Gastroesophageal sphincter (tissue), 4 donors: ENCODE measurements around the gene TXNL4A. TPM values are rescaled to one million over a fixed set of nuclear protein-coding genes. Genes with fewer than 3 reads are reported as not detected.
"Not testable (repeated sequence)": the region's sequence is repeated elsewhere in the genome, so short reads cannot be mapped to it uniquely, and the experiment has no call there.

Experiments
- ATAC-seq: fragments of 150-250 bp; one replicate; pipeline ENCODE4 v1.9.1; 2016; ENCODE audit warnings: mild to moderate bottlenecking, moderate library complexity
- H3K27ac ChIP-seq, 4 donors: fragments of 200-600 bp; sonication (generic) in 3 of 4; 1 replicate in 3 of 4; 2 replicates in 1 of 4; pipeline ENCODE4 v1.5.1; 2016 to 2019
- H3K27me3 ChIP-seq: fragments of 200-600 bp; sonication (generic); one replicate; pipeline ENCODE4 v1.5.1; 2019
- H3K36me3 ChIP-seq, 2 donors: fragments of 200-600 bp; sonication (generic); one replicate each; pipeline ENCODE4 v1.5.1; 2019; ENCODE audit warnings: control low read depth in 1 of 2
- H3K4me1 ChIP-seq, 3 donors: fragments of 200-600 bp; sonication (generic); 1 replicate in 2 of 3; 2 replicates in 1 of 3; pipeline ENCODE4 v1.5.1; 2016 to 2019; ENCODE audit warnings: control low read depth in 2 of 3
- H3K4me3 ChIP-seq, 2 donors: fragments of 200-600 bp; sonication (generic); one replicate each; pipeline ENCODE4 v1.5.1; 2019; ENCODE audit warnings: mild to moderate bottlenecking in 1 of 2, moderate library complexity in 1 of 2
- H3K9me3 ChIP-seq, 3 donors: fragments of 200-600 bp; sonication (generic); one replicate each; pipeline ENCODE4 v1.5.1; 2017 to 2019; ENCODE audit warnings: control low read depth in 2 of 3
- EP300 ChIP-seq: sonication (generic); formaldehyde crosslinking; IDR thresholded peaks from one replicate; pipeline ENCODE4 v1.6.1; 2017; ENCODE audit warnings: antibody characterized with exemption, mild to moderate bottlenecking
- POLR2A ChIP-seq, 2 donors: fragments of 450-650 bp; IDR thresholded peaks; one replicate each; pipeline ENCODE4 v1.6.1; 2017; ENCODE audit warnings: antibody characterized with exemption in 2 of 2, mild to moderate bottlenecking in 2 of 2, moderate library complexity in 1 of 2
- POLR2AphosphoS5 ChIP-seq: sonication (generic); formaldehyde crosslinking; IDR thresholded peaks from one replicate; pipeline ENCODE4 v1.6.1; 2017; ENCODE audit warnings: antibody characterized with exemption
- WGBS, 2 donors: methylation state at CpG; one replicate each; pipeline ENCODE4 v1.1.5; 2018; ENCODE audit warnings: low coverage in 1 of 2; 5-methylcytosine and 5-hydroxymethylcytosine counted together
- total RNA-seq, 4 donors: library from RNA; depleted of rRNA; stranded (reverse); fragments of >200 nt; gene quantifications; one replicate each; pipeline ENCODE4 v1.1.0, GENCODE V29; 2016
- TF ChIP-seq, protein P1 (sequence below), 4 experiments: fragments of 200-600 bp in 2 of 4; fragments of 450-650 bp in 2 of 4; sonication (generic) in 1 of 4; IDR thresholded peaks; one replicate each; pipeline ENCODE4 v1.5.1; 2017 to 2019; ENCODE audit warnings: antibody characterized with exemption in 4 of 4, mild to moderate bottlenecking in 2 of 4, moderate library complexity in 2 of 4

Gene TXNL4A
- total RNA-seq, 4 donors from 2014 or later, result 20.4 to 55.3 (median 39.6) TPM

DNA sequence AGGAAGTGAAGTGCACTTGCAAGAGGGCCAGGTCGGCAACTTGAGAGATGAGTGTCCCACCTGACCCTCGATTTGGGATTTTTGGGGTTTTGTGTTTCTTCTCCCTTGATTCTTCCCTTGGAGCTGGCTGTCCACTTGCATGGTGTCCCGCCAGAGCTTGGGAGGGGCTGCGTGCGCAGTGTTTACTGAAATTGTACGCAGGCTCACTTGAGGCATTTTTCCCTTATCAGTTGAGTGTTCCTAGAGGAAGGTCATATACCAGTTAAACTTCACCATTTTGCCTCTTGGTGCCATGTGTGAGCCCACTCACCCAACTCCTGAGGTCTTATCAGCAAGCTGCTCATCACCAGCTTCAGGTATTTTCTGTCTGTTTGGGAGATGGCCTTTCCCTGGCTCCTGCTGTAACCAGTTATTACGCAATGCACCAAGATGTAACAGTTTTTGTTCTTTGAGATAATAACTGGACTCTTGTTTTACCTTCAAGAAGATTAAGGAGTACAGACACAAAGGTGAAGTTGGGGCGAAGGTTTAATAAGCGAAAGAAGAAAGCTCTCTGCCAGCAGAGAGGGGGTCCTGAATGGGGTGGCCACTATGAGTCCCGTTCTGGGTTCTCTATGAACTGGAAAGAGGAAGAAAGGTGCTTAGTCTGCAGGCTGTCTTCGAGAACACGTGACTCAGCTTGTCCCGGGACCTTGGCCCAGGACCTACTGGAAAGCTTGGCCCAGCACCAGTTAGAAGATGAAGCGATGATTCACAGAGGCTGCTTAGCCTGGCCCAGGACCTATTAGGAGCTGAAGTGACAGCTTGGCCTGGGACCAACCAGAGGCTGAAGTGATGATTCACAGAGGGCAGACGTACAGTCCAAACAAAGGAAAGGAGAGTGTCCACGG, 21.5 kb upstream of the TXNL4A start:
- no peaks in the 10 kb centered on the region for H3K36me3 ChIP-seq
- no peak for TF ChIP-seq EP300
- TF ChIP-seq POLR2AphosphoS5, result peak; percentile 91
- H3K4me1 ChIP-seq, result peaks cover 0 to 19% (median 0%) of the 10 kb centered on the region in 3 donors
- peaks cover 0 to 47% (median 0%) of the 10 kb centered on the region in 3 donors for H3K9me3 ChIP-seq
- H3K27ac ChIP-seq, result peak overlapping the region; percentile 62 to 84 (median 80)
- no peak overlapping the region for H3K4me3 ChIP-seq
- WGBS, 2 donors, result 64 to 71% methylated on average over 5 to 10 of the region's 16 CpGs
- ATAC-seq, result peak; percentile 99
- no peaks in the 10 kb centered on the region for H3K27me3 ChIP-seq

DNA sequence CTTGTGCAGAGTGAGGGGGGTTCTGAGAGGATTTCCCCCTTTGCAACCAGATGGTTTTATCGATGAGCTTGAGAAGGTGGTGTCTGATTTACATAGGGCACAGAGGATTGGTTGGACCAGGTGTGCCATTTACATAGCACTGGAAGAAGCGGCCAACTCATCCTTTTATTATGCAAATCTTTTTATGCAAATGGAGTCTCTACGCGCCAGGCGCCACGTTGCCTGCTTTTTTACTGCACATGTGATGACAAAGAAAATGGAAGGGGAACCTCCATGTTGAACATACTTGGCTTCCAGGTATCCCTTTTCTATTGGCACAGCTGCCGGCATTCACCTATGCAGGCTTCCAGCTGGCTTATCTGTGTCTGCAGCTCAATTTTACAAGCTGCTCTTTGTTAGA, 18.4 kb upstream of the TXNL4A start:
- Histone ChIP-seq H3K27ac (no peak overlapping the region), H3K9me3 (peaks cover 0 to 22% (median 0%) of the 10 kb centered on the region in 3 donors), H3K4me3 (no peak overlapping the region), H3K36me3 (no peaks in the 10 kb centered on the region), H3K4me1 (peaks cover 0 to 19% (median 0%) of the 10 kb centered on the region in 3 donors), H3K27me3 (no peaks in the 10 kb centered on the region)
- 67 to 75% methylated on average over 6 to 7 of the region's 7 CpGs for whole genome bisulfite sequencing, 2 donors
- no peak for ATAC-seq
- TF ChIP-seq EP300, result no peak
- TF ChIP-seq, protein P1, sequence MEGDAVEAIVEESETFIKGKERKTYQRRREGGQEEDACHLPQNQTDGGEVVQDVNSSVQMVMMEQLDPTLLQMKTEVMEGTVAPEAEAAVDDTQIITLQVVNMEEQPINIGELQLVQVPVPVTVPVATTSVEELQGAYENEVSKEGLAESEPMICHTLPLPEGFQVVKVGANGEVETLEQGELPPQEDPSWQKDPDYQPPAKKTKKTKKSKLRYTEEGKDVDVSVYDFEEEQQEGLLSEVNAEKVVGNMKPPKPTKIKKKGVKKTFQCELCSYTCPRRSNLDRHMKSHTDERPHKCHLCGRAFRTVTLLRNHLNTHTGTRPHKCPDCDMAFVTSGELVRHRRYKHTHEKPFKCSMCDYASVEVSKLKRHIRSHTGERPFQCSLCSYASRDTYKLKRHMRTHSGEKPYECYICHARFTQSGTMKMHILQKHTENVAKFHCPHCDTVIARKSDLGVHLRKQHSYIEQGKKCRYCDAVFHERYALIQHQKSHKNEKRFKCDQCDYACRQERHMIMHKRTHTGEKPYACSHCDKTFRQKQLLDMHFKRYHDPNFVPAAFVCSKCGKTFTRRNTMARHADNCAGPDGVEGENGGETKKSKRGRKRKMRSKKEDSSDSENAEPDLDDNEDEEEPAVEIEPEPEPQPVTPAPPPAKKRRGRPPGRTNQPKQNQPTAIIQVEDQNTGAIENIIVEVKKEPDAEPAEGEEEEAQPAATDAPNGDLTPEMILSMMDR (IDR thresholded peaks at IDR 0.05), result no peak
- TF ChIP-seq POLR2A (IDR thresholded peaks at IDR 0.05), result no peak
- TF ChIP-seq POLR2AphosphoS5, result no peak

DNA sequence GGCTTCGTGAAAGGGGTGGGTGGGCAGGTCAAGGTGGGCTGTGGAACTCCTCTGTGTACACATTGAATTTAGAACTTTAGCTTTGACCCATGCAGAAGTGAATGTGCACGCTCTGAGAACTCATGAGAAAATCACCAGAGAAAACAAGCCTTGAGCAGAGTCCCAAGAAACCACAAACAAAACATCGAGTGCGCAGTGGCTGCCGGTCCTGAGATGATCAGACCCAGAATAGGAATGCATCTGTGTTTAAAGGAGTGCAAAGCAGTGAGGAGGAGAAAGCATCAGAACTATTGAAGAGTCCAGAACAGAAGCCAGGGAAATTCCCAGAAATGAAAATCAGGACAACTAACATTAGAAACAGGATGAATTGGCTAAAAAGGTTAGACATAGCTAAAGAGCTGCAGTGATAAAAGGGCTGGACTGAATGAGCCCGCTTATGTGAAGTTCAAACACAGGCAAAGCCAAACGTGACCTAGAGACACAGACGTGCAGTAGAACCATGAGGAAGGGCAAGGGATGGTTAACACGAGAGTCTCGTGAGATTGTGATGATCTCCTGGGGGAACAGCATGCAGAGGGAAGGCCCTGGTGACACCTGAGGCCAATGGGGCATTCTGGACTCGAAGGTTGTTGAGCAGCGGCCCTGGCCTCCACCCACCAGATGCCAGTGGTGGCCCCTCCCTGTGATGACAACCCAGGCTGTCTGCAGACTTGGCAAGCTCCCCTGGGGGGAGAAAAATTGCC, 16.4 kb upstream of the TXNL4A start:
- Histone ChIP-seq H3K27ac (no peak overlapping the region), H3K9me3 (peaks cover 0 to 30% (median 0%) of the 10 kb centered on the region in 3 donors), H3K27me3 (no peaks in the 10 kb centered on the region), H3K4me1 (peaks cover 0 to 5% (median 0%) of the 10 kb centered on the region in 3 donors), H3K36me3 (no peaks in the 10 kb centered on the region), H3K4me3 (no peak overlapping the region)
- 70 to 88% methylated on average over 4 to 10 of the region's 12 CpGs for WGBS, 2 donors
- TF ChIP-seq POLR2A (IDR thresholded peaks at IDR 0.05) (no peak), EP300 (no peak), POLR2AphosphoS5 (no peak)
- TF ChIP-seq, protein P1 (IDR thresholded peaks at IDR 0.05), result no peak
- ATAC-seq, result no peak

DNA sequence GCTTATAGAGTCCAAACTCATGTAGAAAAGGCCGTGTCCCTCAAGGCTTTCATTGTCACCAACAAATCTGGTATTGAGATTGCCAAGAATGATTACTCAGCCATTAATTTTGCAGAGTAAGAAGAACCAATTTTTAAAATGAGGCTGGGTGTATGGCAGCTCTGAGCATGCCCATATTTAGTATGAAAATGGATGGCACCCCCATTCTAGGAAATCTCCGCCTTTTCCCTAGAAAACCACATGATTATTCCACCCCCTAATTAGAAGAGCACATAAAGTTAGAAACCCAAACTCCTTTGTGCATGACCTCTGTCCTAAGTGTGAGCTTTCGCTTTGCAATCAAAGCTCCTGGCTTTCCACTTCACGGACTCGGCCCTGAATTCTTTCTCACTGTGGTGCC, 14.1 kb upstream of the TXNL4A start:
- WGBS, 2 donors, result 80 to 97% methylated on average over 3 to 5 of the region's 5 CpGs
- H3K36me3 ChIP-seq, result no peaks in the 10 kb centered on the region
- H3K9me3 ChIP-seq, result peaks cover 0 to 19% (median 0%) of the 10 kb centered on the region in 3 donors
- H3K4me1 ChIP-seq, result no peaks in the 10 kb centered on the region
- ATAC-seq, result no peak
- no peaks in the 10 kb centered on the region for H3K27me3 ChIP-seq
- no peak overlapping the region for H3K4me3 ChIP-seq
- no peak overlapping the region for H3K27ac ChIP-seq
- TF ChIP-seq, protein P1 (IDR thresholded peaks at IDR 0.05), result no peak
- TF ChIP-seq POLR2AphosphoS5 (no peak), POLR2A (IDR thresholded peaks at IDR 0.05) (no peak), EP300 (no peak)

DNA sequence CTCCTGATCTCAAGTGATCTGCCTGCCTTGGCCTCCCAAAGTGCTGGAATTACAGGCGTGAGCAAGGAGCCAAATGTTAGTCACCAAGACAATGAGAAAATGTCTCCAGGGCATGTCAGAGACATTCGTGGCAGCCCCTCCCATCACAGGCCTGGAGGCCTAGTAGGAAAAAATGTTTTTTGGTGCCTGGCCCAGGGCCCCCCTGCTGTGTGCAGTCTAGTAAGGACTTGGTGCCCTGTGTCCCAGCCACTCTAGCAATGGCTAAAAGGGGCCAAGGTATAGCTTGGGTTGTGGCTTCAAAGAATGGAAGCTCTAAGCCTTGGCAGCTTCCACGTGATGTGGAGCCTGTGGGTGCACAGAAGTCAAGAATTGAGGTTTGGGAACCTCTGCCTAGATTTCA, 12.5 kb upstream of the TXNL4A start:
- no peak overlapping the region for H3K27ac ChIP-seq
- peaks cover 0 to 14% (median 0%) of the 10 kb centered on the region in 3 donors for H3K9me3 ChIP-seq
- no peak overlapping the region for H3K4me3 ChIP-seq
- ATAC-seq, result no peak
- no peaks in the 10 kb centered on the region for H3K27me3 ChIP-seq
- H3K4me1 ChIP-seq, result no peaks in the 10 kb centered on the region
- 78% methylated on average over 1 of the region's 3 CpGs; no CpG with 5 or more reads in 1 of the 2 donors for WGBS, 2 donors
- TF ChIP-seq EP300, result no peak
- TF ChIP-seq POLR2A (IDR thresholded peaks at IDR 0.05), result no peak
- H3K36me3 ChIP-seq, result no peaks in the 10 kb centered on the region

DNA sequence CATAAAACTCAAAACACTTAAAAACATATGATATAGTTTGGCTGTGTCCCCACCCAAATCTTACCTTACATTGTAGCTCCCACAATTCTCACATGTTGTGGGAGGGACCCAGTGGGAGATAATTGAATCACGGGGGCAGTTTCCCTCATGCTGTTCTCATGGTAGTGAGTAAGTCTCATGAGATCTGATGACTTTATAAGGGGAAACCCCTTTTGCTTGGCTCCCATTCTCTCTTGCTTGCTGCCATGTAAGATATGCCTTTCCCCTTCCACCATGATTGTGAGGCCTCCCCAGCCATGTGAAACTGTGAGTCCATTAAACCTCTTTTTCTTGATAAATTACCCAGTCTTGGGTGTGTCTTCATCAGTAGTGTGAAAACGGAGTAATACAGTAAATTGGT, 11.3 kb upstream of the TXNL4A start:
- not testable (repeated sequence) for ATAC-seq, H3K27me3 ChIP-seq, H3K4me3 ChIP-seq, H3K4me1 ChIP-seq, H3K36me3 ChIP-seq, H3K27ac ChIP-seq
- H3K9me3 ChIP-seq, result peaks cover 0 to 14% (median 0%) of the 10 kb centered on the region in 3 donors
- 58% methylated on average over 2 of the region's 2 CpGs; no CpG with 5 or more reads in 1 of the 2 donors for WGBS, 2 donors
